ENCODE results near the gene PRDM5.

- TF ChIP-seq YY1 (IDR thresholded peaks at IDR 0.05; ENCODE audit: insufficient read depth, insufficient read length) = no peak
- no peak for TF ChIP-seq SUZ12 (IDR thresholded peaks at IDR 0.05; ENCODE audit: extremely low read depth, insufficient read depth, insufficient read length)
- TF ChIP-seq ZNF274 (IDR thresholded peaks at IDR 0.05; ENCODE audit: low read depth, low read length) = no peak
These were observed 196.6 kb downstream of the PRDM5 start for GRCh38 chr4:120725639-120726580.

Measured in NT2/D1 (cell line).